ENCODE data around the gene KAZN.

Gene KAZN

GRCh38 chr1:14804626-14805025 lies 206.1 kb downstream of the KAZN start:
- DNase-seq = no peak

GRCh38 chr1:14806772-14807171 lies 208.3 kb downstream of the KAZN start:
- DNase-seq = no peak

- DNase-seq = no peak
Measured at GRCh38 chr1:14808768-14809167, 210.3 kb downstream of the KAZN start.

GRCh38 chr1:14809191-14809981 lies 210.9 kb downstream of the KAZN start:
- no peak for DNase-seq

GRCh38 chr1:14810595-14811361 lies 212.3 kb downstream of the KAZN start:
- DNase-seq = no peak

GRCh38 chr1:14811573-14811972 lies 213.1 kb downstream of the KAZN start:
- DNase-seq = no peak

GRCh38 chr1:14812189-14812588 lies 213.7 kb downstream of the KAZN start:
- no peak for DNase-seq

GRCh38 chr1:14815175-14815877 lies 216.8 kb downstream of the KAZN start:
- DNase-seq = no peak

- no peak for DNase-seq
Measured at GRCh38 chr1:14817223-14818170, 219.0 kb downstream of the KAZN start.

GRCh38 chr1:14820295-14821085 lies 222.0 kb downstream of the KAZN start:
- DNase-seq = no peak

- DNase-seq = no peak
Measured at GRCh38 chr1:14822493-14822892, 224.0 kb downstream of the KAZN start.

- no peak for DNase-seq
Measured at GRCh38 chr1:14822996-14823395, 224.5 kb downstream of the KAZN start.

- DNase-seq = no peak
Measured at GRCh38 chr1:14824314-14824915, 225.9 kb downstream of the KAZN start.

- DNase-seq = no peak
Measured at GRCh38 chr1:14825396-14825795, 226.9 kb downstream of the KAZN start.

GRCh38 chr1:14826172-14826636 lies 227.7 kb downstream of the KAZN start:
- DNase-seq = no peak

GRCh38 chr1:14826731-14827326 lies 228.3 kb downstream of the KAZN start:
- DNase-seq = no peak

- DNase-seq = no peak
Measured at GRCh38 chr1:14827870-14828269, 229.4 kb downstream of the KAZN start.

- no peak for DNase-seq
Measured at GRCh38 chr1:14828665-14829064, 230.2 kb downstream of the KAZN start.

GRCh38 chr1:14835725-14836124 lies 237.2 kb downstream of the KAZN start:
- DNase-seq = no peak

GRCh38 chr1:14836426-14837140 lies 238.1 kb downstream of the KAZN start:
- no peak for DNase-seq

All from CD4-positive, alpha-beta T cell treated with Interleukin-12 subunit alpha and Interleukin-12 subunit beta, for 1 hour (primary cell).